HepG2 (cell line): Measurements from ENCODE around the gene TTLL10. TPM values are rescaled to one million over a fixed set of nuclear protein-coding genes. Genes with fewer than 3 reads are reported as not detected.

ENCODE experiments used
- SUZ12 ChIP-seq: fragments of 150-350 bp; IDR thresholded peaks from 2 replicates; pipeline ENCODE4 v1.6.1; 2014; ENCODE audit warnings: low read depth, low read length
- ZBTB1 ChIP-seq: sonication (generic); formaldehyde crosslinking; IDR thresholded peaks from 2 replicates; pipeline ENCODE4 v1.4.0; 2020; ENCODE audit warnings: missing genetic modification reagents, borderline replicate concordance
- ZBTB42 ChIP-seq: sonication (generic); formaldehyde crosslinking; IDR thresholded peaks from 2 replicates; pipeline ENCODE4 v1.5.0; 2020; ENCODE audit warnings: mild to moderate bottlenecking, missing genetic modification reagents
- ZNF225 ChIP-seq: sonication (generic); formaldehyde crosslinking; IDR thresholded peaks from 2 replicates; pipeline ENCODE4 v1.4.0; 2020; ENCODE audit warnings: mild to moderate bottlenecking, missing genetic modification reagents
- ZNF720 ChIP-seq: sonication (generic); formaldehyde crosslinking; IDR thresholded peaks from 2 replicates; pipeline ENCODE4 v1.4.0; 2020; ENCODE audit warnings: missing genetic modification reagents
- polyA plus RNA-seq, 8 experiments: library from polyadenylated mRNA; depleted of rRNA in 3 of 8; stranded (reverse) in 7 of 8; unstranded in 1 of 8; fragments of >200 nt; fragmentation: Illumina TruSeq in 4 of 8; extraction: Trizol in 4 of 8; gene quantifications; 2 replicates each; pipeline versions ENCODE4 v1.2.1 to v1.2.3, GENCODE V29; 2011 to 2016; ENCODE audit warnings: low read depth in 4 of 8, missing spikeins in 1 of 8, mixed read lengths in 1 of 8; ENCODE audit not compliant: insufficient read depth in 1 of 8
- total RNA-seq, 5 experiments: library from RNA; depleted of rRNA; stranded (reverse); fragments of >200 nt; fragmentation: Illumina TruSeq; extraction: Trizol; gene quantifications; 2 replicates each; pipeline ENCODE4 v1.2.3, GENCODE V29; 2016; ENCODE audit warnings: low read depth in 1 of 5
- TF ChIP-seq, protein P1 (sequence below): sonication (generic); formaldehyde crosslinking; IDR thresholded peaks from 2 replicates; pipeline ENCODE4 v1.8.0; 2022; ENCODE audit warnings: missing genetic modification reagents, mild to moderate bottlenecking, moderate library complexity, borderline replicate concordance
- TF ChIP-seq, protein P2 (sequence below): sonication (generic); formaldehyde crosslinking; IDR thresholded peaks from 2 replicates; pipeline ENCODE4 v1.4.0; 2020; ENCODE audit warnings: low read depth, missing genetic modification reagents
- TF ChIP-seq, protein P3 (sequence below): sonication (generic); formaldehyde crosslinking; IDR thresholded peaks from 2 replicates; pipeline ENCODE4 v1.4.0; 2020; ENCODE audit warnings: missing genetic modification reagents, borderline replicate concordance
- TF ChIP-seq, protein P4 (sequence below): sonication (generic); formaldehyde crosslinking; IDR thresholded peaks from 2 replicates; pipeline ENCODE4 v1.4.0; 2020; ENCODE audit warnings: missing genetic modification reagents
- TF ChIP-seq, protein P5 (sequence below): sonication (generic); formaldehyde crosslinking; IDR thresholded peaks from 2 replicates; pipeline ENCODE4 v1.8.0; 2023; ENCODE audit warnings: mild to moderate bottlenecking, missing genetic modification reagents

Gene TTLL10
- total and polyA plus RNA-seq, 2 of the 13 experiments (the other 11 are each of a cell fraction or from before 2014, with no cell fraction given), result not detected

DNA sequence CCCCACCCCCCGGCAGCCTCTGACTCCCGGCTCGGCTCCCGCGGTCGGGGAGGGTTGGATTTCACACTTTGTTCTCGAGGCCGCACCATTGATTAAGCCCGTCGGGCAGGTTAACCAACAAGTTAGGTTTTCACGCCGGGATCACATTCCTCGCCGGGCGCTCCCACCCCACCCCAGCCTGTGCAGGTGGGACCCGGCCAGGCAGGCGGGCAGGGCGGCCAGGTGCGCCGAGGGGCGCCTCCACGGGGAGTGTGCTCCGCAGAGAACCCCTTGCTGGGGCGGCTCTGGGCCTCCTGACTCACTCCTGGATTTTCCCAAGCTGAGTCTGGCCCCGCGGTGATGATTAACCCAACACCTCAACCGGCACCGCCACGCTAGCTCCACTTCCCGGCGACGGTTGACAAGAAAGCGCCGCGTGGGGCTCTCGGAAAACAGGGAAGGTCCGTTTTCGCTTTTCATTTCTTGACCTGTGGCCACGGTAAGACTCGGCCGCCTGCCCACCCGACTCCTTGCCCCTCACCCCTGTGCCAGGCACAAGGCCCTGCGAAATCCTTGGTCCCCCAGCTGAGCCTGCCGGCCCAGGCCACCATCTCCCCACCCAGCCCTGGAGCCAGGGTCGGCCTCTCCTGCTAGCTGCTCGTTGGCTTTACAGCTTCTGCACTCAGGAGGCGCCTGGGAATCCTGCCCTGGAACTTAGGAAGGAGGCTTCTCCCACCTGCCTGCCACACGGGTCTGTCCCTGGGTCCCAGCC is 8.8 kb upstream of the TTLL10 start (continued):
- TF ChIP-seq, protein P1, sequence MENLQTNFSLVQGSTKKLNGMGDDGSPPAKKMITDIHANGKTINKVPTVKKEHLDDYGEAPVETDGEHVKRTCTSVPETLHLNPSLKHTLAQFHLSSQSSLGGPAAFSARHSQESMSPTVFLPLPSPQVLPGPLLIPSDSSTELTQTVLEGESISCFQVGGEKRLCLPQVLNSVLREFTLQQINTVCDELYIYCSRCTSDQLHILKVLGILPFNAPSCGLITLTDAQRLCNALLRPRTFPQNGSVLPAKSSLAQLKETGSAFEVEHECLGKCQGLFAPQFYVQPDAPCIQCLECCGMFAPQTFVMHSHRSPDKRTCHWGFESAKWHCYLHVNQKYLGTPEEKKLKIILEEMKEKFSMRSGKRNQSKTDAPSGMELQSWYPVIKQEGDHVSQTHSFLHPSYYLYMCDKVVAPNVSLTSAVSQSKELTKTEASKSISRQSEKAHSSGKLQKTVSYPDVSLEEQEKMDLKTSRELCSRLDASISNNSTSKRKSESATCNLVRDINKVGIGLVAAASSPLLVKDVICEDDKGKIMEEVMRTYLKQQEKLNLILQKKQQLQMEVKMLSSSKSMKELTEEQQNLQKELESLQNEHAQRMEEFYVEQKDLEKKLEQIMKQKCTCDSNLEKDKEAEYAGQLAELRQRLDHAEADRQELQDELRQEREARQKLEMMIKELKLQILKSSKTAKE, result no peak
- no peak for TF ChIP-seq ZNF225 (CRISPR knock-in tag)
- TF ChIP-seq SUZ12, result no peak
- no peak for TF ChIP-seq ZBTB42 (CRISPR knock-in tag)
- TF ChIP-seq ZBTB1 (CRISPR knock-in tag), result no peak
- no peak for TF ChIP-seq ZNF720 (CRISPR knock-in tag)
- TF ChIP-seq, protein P2, sequence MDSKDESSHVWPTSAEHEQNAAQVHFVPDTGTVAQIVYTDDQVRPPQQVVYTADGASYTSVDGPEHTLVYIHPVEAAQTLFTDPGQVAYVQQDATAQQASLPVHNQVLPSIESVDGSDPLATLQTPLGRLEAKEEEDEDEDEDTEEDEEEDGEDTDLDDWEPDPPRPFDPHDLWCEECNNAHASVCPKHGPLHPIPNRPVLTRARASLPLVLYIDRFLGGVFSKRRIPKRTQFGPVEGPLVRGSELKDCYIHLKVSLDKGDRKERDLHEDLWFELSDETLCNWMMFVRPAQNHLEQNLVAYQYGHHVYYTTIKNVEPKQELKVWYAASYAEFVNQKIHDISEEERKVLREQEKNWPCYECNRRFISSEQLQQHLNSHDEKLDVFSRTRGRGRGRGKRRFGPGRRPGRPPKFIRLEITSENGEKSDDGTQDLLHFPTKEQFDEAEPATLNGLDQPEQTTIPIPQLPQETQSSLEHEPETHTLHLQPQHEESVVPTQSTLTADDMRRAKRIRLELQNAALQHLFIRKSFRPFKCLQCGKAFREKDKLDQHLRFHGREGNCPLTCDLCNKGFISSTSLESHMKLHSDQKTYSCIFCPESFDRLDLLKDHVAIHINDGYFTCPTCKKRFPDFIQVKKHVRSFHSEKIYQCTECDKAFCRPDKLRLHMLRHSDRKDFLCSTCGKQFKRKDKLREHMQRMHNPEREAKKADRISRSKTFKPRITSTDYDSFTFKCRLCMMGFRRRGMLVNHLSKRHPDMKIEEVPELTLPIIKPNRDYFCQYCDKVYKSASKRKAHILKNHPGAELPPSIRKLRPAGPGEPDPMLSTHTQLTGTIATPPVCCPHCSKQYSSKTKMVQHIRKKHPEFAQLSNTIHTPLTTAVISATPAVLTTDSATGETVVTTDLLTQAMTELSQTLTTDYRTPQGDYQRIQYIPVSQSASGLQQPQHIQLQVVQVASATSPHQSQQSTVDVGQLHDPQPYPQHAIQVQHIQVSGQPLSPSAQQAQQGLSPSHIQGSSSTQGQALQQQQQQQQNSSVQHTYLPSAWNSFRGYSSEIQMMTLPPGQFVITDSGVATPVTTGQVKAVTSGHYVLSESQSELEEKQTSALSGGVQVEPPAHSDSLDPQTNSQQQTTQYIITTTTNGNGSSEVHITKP, result no peak
- TF ChIP-seq, protein P3, sequence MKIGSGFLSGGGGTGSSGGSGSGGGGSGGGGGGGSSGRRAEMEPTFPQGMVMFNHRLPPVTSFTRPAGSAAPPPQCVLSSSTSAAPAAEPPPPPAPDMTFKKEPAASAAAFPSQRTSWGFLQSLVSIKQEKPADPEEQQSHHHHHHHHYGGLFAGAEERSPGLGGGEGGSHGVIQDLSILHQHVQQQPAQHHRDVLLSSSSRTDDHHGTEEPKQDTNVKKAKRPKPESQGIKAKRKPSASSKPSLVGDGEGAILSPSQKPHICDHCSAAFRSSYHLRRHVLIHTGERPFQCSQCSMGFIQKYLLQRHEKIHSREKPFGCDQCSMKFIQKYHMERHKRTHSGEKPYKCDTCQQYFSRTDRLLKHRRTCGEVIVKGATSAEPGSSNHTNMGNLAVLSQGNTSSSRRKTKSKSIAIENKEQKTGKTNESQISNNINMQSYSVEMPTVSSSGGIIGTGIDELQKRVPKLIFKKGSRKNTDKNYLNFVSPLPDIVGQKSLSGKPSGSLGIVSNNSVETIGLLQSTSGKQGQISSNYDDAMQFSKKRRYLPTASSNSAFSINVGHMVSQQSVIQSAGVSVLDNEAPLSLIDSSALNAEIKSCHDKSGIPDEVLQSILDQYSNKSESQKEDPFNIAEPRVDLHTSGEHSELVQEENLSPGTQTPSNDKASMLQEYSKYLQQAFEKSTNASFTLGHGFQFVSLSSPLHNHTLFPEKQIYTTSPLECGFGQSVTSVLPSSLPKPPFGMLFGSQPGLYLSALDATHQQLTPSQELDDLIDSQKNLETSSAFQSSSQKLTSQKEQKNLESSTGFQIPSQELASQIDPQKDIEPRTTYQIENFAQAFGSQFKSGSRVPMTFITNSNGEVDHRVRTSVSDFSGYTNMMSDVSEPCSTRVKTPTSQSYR, result 0 out of 2 replicates have a peak, but pooled peaks have one; percentile 21
- TF ChIP-seq, protein P4, sequence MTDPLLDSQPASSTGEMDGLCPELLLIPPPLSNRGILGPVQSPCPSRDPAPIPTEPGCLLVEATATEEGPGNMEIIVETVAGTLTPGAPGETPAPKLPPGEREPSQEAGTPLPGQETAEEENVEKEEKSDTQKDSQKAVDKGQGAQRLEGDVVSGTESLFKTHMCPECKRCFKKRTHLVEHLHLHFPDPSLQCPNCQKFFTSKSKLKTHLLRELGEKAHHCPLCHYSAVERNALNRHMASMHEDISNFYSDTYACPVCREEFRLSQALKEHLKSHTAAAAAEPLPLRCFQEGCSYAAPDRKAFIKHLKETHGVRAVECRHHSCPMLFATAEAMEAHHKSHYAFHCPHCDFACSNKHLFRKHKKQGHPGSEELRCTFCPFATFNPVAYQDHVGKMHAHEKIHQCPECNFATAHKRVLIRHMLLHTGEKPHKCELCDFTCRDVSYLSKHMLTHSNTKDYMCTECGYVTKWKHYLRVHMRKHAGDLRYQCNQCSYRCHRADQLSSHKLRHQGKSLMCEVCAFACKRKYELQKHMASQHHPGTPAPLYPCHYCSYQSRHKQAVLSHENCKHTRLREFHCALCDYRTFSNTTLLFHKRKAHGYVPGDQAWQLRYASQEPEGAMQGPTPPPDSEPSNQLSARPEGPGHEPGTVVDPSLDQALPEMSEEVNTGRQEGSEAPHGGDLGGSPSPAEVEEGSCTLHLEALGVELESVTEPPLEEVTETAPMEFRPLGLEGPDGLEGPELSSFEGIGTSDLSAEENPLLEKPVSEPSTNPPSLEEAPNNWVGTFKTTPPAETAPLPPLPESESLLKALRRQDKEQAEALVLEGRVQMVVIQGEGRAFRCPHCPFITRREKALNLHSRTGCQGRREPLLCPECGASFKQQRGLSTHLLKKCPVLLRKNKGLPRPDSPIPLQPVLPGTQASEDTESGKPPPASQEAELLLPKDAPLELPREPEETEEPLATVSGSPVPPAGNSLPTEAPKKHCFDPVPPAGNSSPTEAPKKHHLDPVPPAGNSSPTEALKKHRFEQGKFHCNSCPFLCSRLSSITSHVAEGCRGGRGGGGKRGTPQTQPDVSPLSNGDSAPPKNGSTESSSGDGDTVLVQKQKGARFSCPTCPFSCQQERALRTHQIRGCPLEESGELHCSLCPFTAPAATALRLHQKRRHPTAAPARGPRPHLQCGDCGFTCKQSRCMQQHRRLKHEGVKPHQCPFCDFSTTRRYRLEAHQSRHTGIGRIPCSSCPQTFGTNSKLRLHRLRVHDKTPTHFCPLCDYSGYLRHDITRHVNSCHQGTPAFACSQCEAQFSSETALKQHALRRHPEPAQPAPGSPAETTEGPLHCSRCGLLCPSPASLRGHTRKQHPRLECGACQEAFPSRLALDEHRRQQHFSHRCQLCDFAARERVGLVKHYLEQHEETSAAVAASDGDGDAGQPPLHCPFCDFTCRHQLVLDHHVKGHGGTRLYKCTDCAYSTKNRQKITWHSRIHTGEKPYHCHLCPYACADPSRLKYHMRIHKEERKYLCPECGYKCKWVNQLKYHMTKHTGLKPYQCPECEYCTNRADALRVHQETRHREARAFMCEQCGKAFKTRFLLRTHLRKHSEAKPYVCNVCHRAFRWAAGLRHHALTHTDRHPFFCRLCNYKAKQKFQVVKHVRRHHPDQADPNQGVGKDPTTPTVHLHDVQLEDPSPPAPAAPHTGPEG (CRISPR knock-in tag), result no peak
- TF ChIP-seq, protein P5, sequence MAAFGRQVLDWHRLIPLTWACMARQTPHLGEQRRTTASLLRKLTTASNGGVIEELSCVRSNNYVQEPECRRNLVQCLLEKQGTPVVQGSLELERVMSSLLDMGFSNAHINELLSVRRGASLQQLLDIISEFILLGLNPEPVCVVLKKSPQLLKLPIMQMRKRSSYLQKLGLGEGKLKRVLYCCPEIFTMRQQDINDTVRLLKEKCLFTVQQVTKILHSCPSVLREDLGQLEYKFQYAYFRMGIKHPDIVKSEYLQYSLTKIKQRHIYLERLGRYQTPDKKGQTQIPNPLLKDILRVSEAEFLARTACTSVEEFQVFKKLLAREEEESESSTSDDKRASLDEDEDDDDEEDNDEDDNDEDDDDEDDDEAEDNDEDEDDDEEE (CRISPR knock-in tag), result no peak
